Stimulated activated CD4-positive, alpha-beta T cell treated with anti-CD3 and anti-CD28 coated beads, Interleukin-2, amount 100 ng/mL, for 24 hours (primary cell): ENCODE results near the gene PAGE2.
"Not testable (repeated sequence)": the region's sequence is repeated elsewhere in the genome, so short reads cannot be mapped to it uniquely, and the experiment has no call there.

Experiments
- DNase-seq, 2 donors: peaks; one replicate each; pipeline ENCODE4 v3.0.0-alpha.2; 2020

The PAGE2 gene

GRCh38 chrX:55088795-55089489 is at the start of gene PAGE2:
Gene PAGE2, plus strand, starts transcription at chrX:55089018. Its CDS starts 1,003 bp downstream, at chrX:55090021.
- no peak for DNase-seq

GRCh38 chrX:55039471-55039870 is 49.3 kb upstream of the PAGE2 start:
- DNase-seq = no peak

- DNase-seq = no peak
Observed at GRCh38 chrX:55041514-55041913, 47.3 kb upstream of the PAGE2 start.

GRCh38 chrX:55050599-55050998 is 38.2 kb upstream of the PAGE2 start:
- not testable (repeated sequence) for DNase-seq

- peak in 1 of 2 donors; percentile 17 for DNase-seq
Observed at GRCh38 chrX:55056820-55057674, 31.8 kb upstream of the PAGE2 start.

- DNase-seq = peak; percentile 14 to 24
Observed at GRCh38 chrX:55057675-55058249, 31.1 kb upstream of the PAGE2 start.

- DNase-seq = not testable (repeated sequence)
Observed at GRCh38 chrX:55067180-55067579, 21.6 kb upstream of the PAGE2 start.

GRCh38 chrX:55072286-55072685 is 16.5 kb upstream of the PAGE2 start:
- DNase-seq = no peak

- DNase-seq = no peak
Observed at GRCh38 chrX:55074851-55075467, 13.9 kb upstream of the PAGE2 start, which contains the start of gene PAGE2B. Gene PAGE2B, plus strand, starts transcription at chrX:55075030. Its CDS starts 1,012 bp downstream, at chrX:55076042.

GRCh38 chrX:55098691-55099090 is 9.9 kb downstream of the PAGE2 start:
- DNase-seq = no peak

GRCh38 chrX:55099162-55099561 is 10.3 kb downstream of the PAGE2 start:
- no peak for DNase-seq

GRCh38 chrX:55102754-55103153 is 13.9 kb downstream of the PAGE2 start:
- DNase-seq = no peak

- DNase-seq = no peak
Observed at GRCh38 chrX:55107262-55107661, 18.4 kb downstream of the PAGE2 start.

- no peak for DNase-seq
Observed at GRCh38 chrX:55107911-55108310, 19.1 kb downstream of the PAGE2 start.

- no peak for DNase-seq
Observed at GRCh38 chrX:55109306-55109705, 20.5 kb downstream of the PAGE2 start.

GRCh38 chrX:55111578-55112254 is 22.9 kb downstream of the PAGE2 start:
- no peak for DNase-seq

GRCh38 chrX:55116589-55116988 is 27.8 kb downstream of the PAGE2 start:
- not testable (repeated sequence) for DNase-seq

GRCh38 chrX:55118574-55118973 is 29.8 kb downstream of the PAGE2 start:
- DNase-seq = no peak

- no peak for DNase-seq
Observed at GRCh38 chrX:55119271-55119670, 30.5 kb downstream of the PAGE2 start.

- DNase-seq = no peak
Observed at GRCh38 chrX:55119712-55120111, 30.9 kb downstream of the PAGE2 start.

- no peak for DNase-seq
Observed at GRCh38 chrX:55120761-55121358, 32.0 kb downstream of the PAGE2 start.

- DNase-seq = no peak
Observed at GRCh38 chrX:55123900-55124299, 35.1 kb downstream of the PAGE2 start.
